ENCODE data around the gene TPR.

TPR gene

DNA sequence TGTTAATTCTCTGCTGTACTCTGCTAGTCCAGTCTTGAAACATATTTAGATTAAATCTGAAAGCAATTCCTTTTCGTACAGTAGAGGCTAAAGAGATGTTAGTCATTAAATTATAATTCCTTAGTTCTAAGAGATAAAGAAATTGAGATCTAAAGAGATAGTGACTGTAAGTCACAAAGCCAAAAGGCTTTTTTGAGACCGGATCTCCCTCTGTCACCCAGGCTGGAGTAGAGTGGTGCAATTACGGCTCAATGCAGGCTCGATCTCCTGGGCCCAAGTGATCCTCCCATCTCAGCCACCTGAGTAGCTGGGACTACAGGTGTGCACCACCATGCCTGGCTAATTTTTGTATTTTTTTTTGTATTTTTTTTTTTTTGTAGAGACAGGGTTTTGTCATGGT lies 64.7 kb downstream of the TPR start:
- no peak for DNase-seq
- Mint-ChIP-seq H3K4me1 (peaks cover 28% of the 10 kb centered on the region), H3K4me3 (no peak overlapping the region), H3K27ac (no peak overlapping the region), H3K9me3 (peaks cover 4% of the 10 kb centered on the region), H3K36me3 (peaks cover 43% of the 10 kb centered on the region), H3K27me3 (no peaks in the 10 kb centered on the region)
- CTCF ChIA-PET = no interaction called here

DNA sequence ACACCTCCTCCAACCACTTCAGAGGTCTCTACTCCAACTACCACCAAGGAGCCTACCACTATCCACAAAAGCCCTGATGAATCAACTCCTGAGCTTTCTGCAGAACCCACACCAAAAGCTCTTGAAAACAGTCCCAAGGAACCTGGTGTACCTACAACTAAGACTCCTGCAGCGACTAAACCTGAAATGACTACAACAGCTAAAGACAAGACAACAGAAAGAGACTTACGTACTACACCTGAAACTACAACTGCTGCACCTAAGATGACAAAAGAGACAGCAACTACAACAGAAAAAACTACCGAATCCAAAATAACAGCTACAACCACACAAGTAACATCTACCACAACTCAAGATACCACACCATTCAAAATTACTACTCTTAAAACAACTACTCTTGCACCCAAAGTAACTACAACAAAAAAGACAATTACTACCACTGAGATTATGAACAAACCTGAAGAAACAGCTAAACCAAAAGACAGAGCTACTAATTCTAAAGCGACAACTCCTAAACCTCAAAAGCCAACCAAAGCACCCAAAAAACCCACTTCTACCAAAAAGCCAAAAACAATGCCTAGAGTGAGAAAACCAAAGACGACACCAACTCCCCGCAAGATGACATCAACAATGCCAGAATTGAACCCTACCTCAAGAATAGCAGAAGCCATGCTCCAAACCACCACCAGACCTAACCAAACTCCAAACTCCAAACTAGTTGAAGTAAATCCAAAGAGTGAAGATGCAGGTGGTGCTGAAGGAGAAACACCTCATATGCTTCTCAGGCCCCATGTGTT lies 66.6 kb downstream of the TPR start:
- CTCF ChIA-PET = interaction anchor here (0.6 to 1.9 kb wide), 11 partner anchors 8 to 70 kb away, joined by 3 to 5 read pairs (median 4); partner anchors contain the start of gene TPR
- no peak for DNase-seq
- Mint-ChIP-seq H3K36me3 (peaks cover 33% of the 10 kb centered on the region), H3K9me3 (peaks cover 4% of the 10 kb centered on the region), H3K4me1 (peaks cover 42% of the 10 kb centered on the region), H3K27ac (no peak overlapping the region), H3K27me3 (no peaks in the 10 kb centered on the region), H3K4me3 (no peak overlapping the region)

DNA sequence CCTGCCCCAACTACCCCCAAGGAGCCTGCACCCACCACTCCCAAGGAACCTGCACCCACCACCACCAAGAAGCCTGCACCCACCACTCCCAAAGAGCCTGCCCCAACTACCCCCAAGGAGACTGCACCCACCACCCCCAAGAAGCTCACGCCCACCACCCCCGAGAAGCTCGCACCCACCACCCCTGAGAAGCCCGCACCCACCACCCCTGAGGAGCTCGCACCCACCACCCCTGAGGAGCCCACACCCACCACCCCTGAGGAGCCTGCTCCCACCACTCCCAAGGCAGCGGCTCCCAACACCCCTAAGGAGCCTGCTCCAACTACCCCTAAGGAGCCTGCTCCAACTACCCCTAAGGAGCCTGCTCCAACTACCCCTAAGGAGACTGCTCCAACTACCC lies 67.6 kb downstream of the TPR start:
- peaks cover 4% of the 10 kb centered on the region for H3K9me3 Mint-ChIP-seq

DNA sequence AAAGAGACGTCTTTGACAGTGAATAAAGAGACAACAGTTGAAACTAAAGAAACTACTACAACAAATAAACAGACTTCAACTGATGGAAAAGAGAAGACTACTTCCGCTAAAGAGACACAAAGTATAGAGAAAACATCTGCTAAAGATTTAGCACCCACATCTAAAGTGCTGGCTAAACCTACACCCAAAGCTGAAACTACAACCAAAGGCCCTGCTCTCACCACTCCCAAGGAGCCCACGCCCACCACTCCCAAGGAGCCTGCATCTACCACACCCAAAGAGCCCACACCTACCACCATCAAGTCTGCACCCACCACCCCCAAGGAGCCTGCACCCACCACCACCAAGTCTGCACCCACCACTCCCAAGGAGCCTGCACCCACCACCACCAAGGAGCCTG lies 68.5 kb downstream of the TPR start:
- peak overlapping the region; percentile 14 for H3K4me3 Mint-ChIP-seq
- H3K27ac Mint-ChIP-seq = peak overlapping the region; percentile 95
- no peaks in the 10 kb centered on the region for H3K27me3 Mint-ChIP-seq
- peak; percentile 59 for DNase-seq
- peaks cover 56% of the 10 kb centered on the region for H3K4me1 Mint-ChIP-seq
- H3K9me3 Mint-ChIP-seq = peaks cover 4% of the 10 kb centered on the region
- CTCF ChIA-PET = interaction anchor here (1.5 to 6.2 kb wide), 4 partner anchors 13 to 25 kb away, joined by 4 to 58 read pairs (median 22); no protein-coding TSS in a partner anchor
- peaks cover 28% of the 10 kb centered on the region for H3K36me3 Mint-ChIP-seq

More for the DNA sequence above, 67.6 kb downstream of the TPR start:
- Mint-ChIP-seq H3K4me3 (no peak overlapping the region), H3K27me3 (no peaks in the 10 kb centered on the region), H3K4me1 (peaks cover 48% of the 10 kb centered on the region), H3K36me3 (peaks cover 30% of the 10 kb centered on the region), H3K27ac (peak overlapping the region; percentile 95)
- CTCF ChIA-PET = interaction anchor here (0.9 to 1.9 kb wide), 4 partner anchors 9 to 33 kb away, joined by 3 to 5 read pairs (median 4); no protein-coding TSS in a partner anchor
- no peak for DNase-seq

DNA sequence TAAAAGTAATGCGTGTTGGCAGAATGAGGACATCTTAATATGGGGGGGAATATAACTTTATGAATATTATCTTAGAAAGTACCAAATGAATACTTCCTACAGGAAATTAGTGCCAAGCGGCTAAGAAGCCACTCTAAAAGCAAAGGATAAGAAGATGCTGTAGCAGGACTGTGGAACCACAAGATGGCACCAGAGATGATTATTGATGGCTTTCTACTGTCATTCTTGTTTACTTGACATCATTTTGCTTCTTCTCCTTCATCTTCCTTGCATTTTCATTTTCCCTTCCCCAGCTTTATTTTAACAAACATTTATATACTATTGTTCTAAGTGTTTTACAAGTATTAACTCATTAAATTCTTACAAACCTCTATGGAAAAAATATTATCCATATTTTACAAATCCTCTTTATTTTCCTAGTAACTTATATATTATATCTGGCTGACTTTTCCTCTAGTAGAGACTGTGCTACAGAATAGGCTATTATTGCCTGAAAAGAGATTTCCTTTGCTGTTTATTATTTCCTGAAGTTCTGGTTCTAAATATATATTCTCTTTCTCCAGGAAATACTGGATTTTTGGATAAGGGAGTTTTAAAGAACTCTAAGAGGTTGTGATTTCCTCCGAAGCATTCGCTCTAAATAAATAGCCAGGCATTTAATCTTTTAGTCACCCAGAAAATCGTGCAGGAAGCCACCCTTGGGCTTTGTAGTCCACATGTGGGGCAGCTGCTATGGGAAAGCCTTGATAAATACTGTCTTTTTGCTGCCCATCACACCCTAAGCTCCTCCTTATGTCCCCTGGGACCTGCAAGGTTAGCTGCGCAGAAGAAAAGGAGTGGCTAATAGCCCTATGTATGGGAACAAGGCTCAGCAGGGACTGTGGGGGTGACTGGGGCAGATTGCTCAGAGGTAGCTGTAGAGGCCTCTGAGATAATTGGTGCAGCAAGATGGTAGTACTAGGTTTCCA lies 69.8 kb downstream of the TPR start:
- peaks cover 4% of the 10 kb centered on the region for H3K9me3 Mint-ChIP-seq
- no peak overlapping the region for H3K4me3 Mint-ChIP-seq
- H3K36me3 Mint-ChIP-seq = peaks cover 20% of the 10 kb centered on the region
- no peaks in the 10 kb centered on the region for H3K27me3 Mint-ChIP-seq
- peak overlapping the region; percentile 95 for H3K27ac Mint-ChIP-seq
- DNase-seq = peak; percentile 44
- H3K4me1 Mint-ChIP-seq = peaks cover 60% of the 10 kb centered on the region
- CTCF ChIA-PET = interaction anchor here (0.9 to 6.2 kb wide), 13 partner anchors 8 to 70 kb away, joined by 3 to 58 read pairs (median 4); partner anchors contain the start of genes ODR4 and TPR

DNA sequence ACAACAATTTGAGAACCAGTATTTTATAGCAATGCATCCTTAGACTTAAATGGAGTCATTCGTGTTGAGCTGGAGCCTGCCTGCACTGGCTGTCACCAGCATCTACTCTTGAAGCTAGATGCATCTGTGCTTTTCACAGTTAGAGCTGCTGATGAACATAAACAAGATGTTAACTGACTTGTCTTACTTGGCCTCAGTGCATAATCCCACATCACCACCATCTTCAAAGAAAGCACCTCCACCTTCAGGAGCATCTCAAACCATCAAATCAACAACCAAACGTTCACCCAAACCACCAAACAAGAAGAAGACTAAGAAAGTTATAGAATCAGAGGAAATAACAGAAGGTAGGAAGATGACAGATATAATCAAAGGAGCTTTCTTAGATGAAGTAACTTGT lies 71.1 kb downstream of the TPR start:
- H3K27me3 Mint-ChIP-seq = no peaks in the 10 kb centered on the region
- peak overlapping the region; percentile 95 for H3K27ac Mint-ChIP-seq
- peak overlapping the region; percentile 20 for H3K4me3 Mint-ChIP-seq
- H3K9me3 Mint-ChIP-seq = no peaks in the 10 kb centered on the region
- H3K4me1 Mint-ChIP-seq = peaks cover 74% of the 10 kb centered on the region
- CTCF ChIA-PET = interaction anchor here (1.0 to 6.2 kb wide), 10 partner anchors 8 to 71 kb away, joined by 3 to 58 read pairs (median 8); partner anchors contain the start of genes ODR4 and TPR
- peaks cover 17% of the 10 kb centered on the region for H3K36me3 Mint-ChIP-seq
- no peak for DNase-seq

DNA sequence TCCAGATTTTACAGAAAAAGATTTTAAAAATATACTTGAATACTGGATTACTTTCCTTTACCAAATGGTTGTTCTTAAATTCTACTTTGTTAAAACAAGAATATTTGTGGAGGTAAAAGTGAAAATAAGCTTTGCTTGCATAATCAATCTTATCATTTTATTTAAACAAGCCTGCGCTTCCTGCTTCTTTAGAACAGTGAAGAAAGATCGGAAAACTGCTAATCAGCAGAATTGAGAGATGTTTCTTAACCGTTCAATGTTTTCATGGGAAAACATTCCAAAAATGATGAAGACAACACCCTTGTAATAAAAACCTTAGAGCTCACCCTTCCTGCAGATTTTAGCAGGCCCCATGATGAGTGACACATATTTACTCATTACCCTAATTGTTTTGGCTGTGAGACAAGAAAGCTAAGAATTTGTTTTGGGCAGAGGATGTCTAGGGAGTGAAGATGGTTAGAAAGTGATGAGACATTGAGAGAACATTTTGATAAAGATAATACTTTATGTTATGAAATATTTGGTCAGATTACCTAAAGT lies 72.6 kb downstream of the TPR start:
- H3K9me3 Mint-ChIP-seq = no peaks in the 10 kb centered on the region
- no peak for DNase-seq
- H3K36me3 Mint-ChIP-seq = peaks cover 17% of the 10 kb centered on the region
- peaks cover 87% of the 10 kb centered on the region for H3K4me1 Mint-ChIP-seq
- H3K27ac Mint-ChIP-seq = peak overlapping the region; percentile 95
- no peaks in the 10 kb centered on the region for H3K27me3 Mint-ChIP-seq
- no peak overlapping the region for H3K4me3 Mint-ChIP-seq
- CTCF ChIA-PET = interaction anchor here (1.0 to 6.2 kb wide), 3 partner anchors 12 to 73 kb away, joined by 3 to 58 read pairs (median 12); partner anchors contain the start of genes ODR4 and TPR

DNA sequence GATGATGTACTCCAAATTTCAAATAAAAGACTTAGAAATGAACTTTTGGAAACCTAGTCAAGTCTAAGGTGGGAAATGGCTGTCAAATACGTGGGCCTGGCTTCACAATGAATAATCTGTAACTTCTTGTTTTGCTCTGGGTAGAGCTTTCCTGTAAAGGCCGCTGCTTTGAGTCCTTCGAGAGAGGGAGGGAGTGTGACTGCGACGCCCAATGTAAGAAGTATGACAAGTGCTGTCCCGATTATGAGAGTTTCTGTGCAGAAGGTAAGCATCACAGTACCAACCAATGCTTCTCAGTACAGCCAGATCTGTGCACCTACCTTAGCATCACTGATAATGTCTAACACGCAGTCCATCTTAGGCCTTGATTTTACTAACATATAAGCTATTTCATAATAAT lies 73.6 kb downstream of the TPR start:
- CTCF ChIA-PET = interaction anchor here (6.2 kb wide), 1 partner anchor 11 kb away, joined by 58 read pairs; no protein-coding TSS in a partner anchor
- H3K4me1 Mint-ChIP-seq = peaks cover 89% of the 10 kb centered on the region
- peak overlapping the region; percentile 95 for H3K27ac Mint-ChIP-seq
- DNase-seq = peak; percentile 50
- H3K36me3 Mint-ChIP-seq = peaks cover 15% of the 10 kb centered on the region
- H3K4me3 Mint-ChIP-seq = peak overlapping the region; percentile 11
- H3K27me3 Mint-ChIP-seq = no peaks in the 10 kb centered on the region
- H3K9me3 Mint-ChIP-seq = no peaks in the 10 kb centered on the region

DNA sequence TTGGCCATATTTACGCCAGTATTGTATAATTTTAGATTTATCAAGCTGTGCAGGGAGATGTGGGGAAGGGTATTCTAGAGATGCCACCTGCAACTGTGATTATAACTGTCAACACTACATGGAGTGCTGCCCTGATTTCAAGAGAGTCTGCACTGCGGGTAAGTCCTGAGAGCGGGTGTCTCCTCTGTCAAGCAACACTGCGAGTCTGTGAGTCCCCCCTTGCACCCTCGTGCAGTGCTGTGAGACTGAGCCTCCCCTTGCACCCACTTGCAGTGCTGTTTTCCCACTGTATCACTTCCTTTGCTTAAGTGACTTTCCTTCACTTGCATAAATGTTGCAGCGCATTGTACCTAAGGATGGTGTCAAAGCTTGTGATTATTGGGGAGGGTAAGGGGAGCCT lies 75.0 kb downstream of the TPR start:
- Mint-ChIP-seq H3K4me1 (peaks cover 86% of the 10 kb centered on the region), H3K4me3 (no peak overlapping the region), H3K9me3 (no peaks in the 10 kb centered on the region), H3K36me3 (peaks cover 11% of the 10 kb centered on the region), H3K27ac (peak overlapping the region; percentile 74), H3K27me3 (no peaks in the 10 kb centered on the region)
- CTCF ChIA-PET = interaction anchor here (0.6 to 2.1 kb wide), 5 partner anchors 11 to 75 kb away, joined by 3 to 7 read pairs (median 5); partner anchors contain the start of gene TPR
- no peak for DNase-seq

DNA sequence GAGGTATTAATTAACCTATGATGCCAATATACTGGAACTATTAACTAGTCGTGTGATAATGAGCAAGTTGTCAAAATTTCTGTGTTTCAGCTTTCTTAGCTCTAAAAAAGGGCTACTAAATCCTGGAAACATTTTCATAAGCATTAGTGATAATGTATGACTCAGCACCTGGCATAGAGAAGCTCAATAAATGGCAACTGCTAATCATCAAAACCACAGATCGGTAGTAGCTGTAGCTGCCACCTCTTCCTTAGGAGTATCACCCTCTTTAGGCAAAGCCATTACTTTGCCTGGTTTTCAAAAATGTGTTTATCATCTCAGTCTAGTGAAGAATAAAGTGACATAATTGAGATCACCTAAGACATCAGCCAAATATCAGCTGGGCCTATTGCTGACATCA lies 75.5 kb downstream of the TPR start:
- Mint-ChIP-seq H3K4me1 (peaks cover 83% of the 10 kb centered on the region), H3K27ac (peak overlapping the region; percentile 74), H3K4me3 (no peak overlapping the region)

DNA sequence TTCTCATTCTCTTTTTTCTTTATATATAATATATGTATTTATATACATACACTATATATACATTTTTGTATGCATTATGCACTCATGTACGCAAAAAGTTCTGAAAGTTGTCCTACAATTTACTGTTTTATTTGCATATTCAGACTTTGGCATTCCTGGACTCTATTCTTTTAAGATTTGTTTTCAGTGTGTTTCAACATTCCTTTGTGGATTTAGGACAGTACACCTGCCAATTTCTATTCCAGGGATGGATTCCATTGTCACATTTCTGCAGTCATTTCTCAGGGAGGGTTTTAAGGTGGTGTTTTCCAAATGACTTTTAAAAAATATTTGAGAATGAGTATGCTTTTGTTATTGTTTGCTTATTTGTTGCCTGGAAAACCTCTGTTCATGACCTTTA lies 76.2 kb downstream of the TPR start:
- no peak for DNase-seq
- no peaks in the 10 kb centered on the region for H3K27me3 Mint-ChIP-seq
- H3K36me3 Mint-ChIP-seq = peaks cover 10% of the 10 kb centered on the region
- CTCF ChIA-PET = interaction anchor here (1.0 to 2.1 kb wide), 4 partner anchors 12 to 76 kb away, joined by 3 to 7 read pairs (median 6); partner anchors contain the start of gene TPR
- no peak overlapping the region for H3K4me3 Mint-ChIP-seq
- no peaks in the 10 kb centered on the region for H3K9me3 Mint-ChIP-seq
- peaks cover 83% of the 10 kb centered on the region for H3K4me1 Mint-ChIP-seq
- no peak overlapping the region for H3K27ac Mint-ChIP-seq

More for the DNA sequence above, 75.5 kb downstream of the TPR start:
- H3K27me3 Mint-ChIP-seq = no peaks in the 10 kb centered on the region
- H3K36me3 Mint-ChIP-seq = peaks cover 10% of the 10 kb centered on the region
- DNase-seq = no peak
- no peaks in the 10 kb centered on the region for H3K9me3 Mint-ChIP-seq
- CTCF ChIA-PET = interaction anchor here (0.6 to 2.1 kb wide), 5 partner anchors 10 to 76 kb away, joined by 3 to 7 read pairs (median 5); partner anchors contain the start of gene TPR

DNA sequence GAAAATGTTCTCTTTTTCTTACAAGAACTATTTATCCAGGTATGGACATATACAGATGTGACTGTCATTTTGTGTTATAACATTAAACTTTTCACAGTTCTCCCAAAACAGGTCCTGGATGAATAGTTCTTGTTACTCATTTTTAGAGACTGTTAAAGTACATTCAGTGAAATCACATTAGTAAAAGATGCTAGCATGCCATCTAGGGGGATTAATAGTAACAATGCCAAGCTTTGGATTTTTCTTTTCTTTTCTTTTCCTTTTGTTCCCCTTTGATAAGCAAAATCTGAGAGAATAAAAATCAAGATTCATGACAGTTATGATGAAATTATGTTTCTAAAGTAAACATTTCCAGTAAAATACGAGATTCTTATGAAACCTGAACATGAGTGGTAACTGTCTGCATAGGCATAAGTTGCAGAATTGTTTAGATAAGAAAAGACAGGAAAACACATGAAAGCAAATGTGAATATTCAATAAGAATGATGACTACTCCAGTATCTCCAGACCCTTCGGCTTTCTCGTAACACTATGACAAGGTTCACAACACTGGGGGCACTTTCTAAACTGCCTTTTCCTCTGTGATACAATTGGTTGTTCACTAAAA lies 77.5 kb downstream of the TPR start:
- Mint-ChIP-seq H3K36me3 (peaks cover 9% of the 10 kb centered on the region), H3K27ac (peak overlapping the region; percentile 81), H3K9me3 (no peaks in the 10 kb centered on the region), H3K27me3 (no peaks in the 10 kb centered on the region), H3K4me1 (peaks cover 82% of the 10 kb centered on the region), H3K4me3 (peak overlapping the region; percentile 59)
- DNase-seq = no peak
- CTCF ChIA-PET = interaction anchor here (0.6 to 1.6 kb wide), 9 partner anchors 8 to 78 kb away, joined by 3 to 6 read pairs (median 3); partner anchors contain the start of genes ODR4 and TPR

DNA sequence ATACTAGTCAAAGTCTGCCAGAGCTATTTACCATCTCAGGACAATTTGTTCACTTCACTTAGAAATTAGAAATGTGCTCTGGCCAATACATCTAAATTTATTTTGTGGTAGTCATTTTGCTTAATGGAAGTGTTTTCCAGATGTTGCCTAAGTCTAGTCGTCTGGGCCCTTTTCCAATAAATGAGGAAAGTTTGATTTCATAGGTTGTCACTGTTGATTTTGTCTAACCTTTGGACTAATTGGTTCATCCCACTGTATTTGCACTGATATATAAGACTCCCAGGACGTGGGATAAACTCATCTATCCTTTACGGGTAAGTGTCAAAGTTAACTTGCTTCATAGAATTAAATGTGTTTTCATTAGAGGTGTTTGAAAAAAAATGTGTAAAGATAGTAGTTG lies 79.1 kb downstream of the TPR start, which contains the start of gene PRG4:
Gene PRG4, plus strand, starts transcription at position 300 of the 400 bp plus-strand sequence.
- CTCF ChIA-PET = interaction anchor here (1.0 to 1.2 kb wide), 4 partner anchors 12 to 79 kb away, joined by 3 to 7 read pairs (median 4); partner anchors contain the start of gene TPR
- Mint-ChIP-seq H3K27me3 (no peaks in the 10 kb centered on the region), H3K9me3 (no peaks in the 10 kb centered on the region), H3K4me3 (peak within 1 kb of the TSS; percentile 12), H3K27ac (peak within 1 kb of the TSS; percentile 68), H3K36me3 (peaks cover 7% of the 10 kb centered on the region), H3K4me1 (peaks cover 81% of the 10 kb centered on the region)
- no peak for DNase-seq
